WTC11 (cell line): ENCODE data around the gene SRCIN1. TPM values are rescaled to one million over a fixed set of nuclear protein-coding genes. Genes with fewer than 3 reads are reported as not detected.

ENCODE experiments used
- ATAC-seq: fragments of 200-7000 bp; cut with Tn5 transposase; 2 replicates; pipeline ENCODE4 v1.10.0; 2021; ENCODE audit warnings: mild to moderate bottlenecking, moderate library complexity
- CTCF ChIA-PET: fragments of 300-600 bp; sonication (Branson Sonifier 250); formaldehyde crosslinking; loops from one replicate; lab custom pipeline; 2021; ENCODE audit warnings: antibody characterized with exemption; lab: Charles Lee
- POLR2A ChIA-PET: fragments of 350-600 bp; sonication (Branson Sonifier 250); formaldehyde crosslinking; loops from one replicate; lab custom pipeline; 2021; ENCODE audit warnings: antibody characterized with exemption; lab: Charles Lee
- DNase-seq: peaks from one replicate; pipeline ENCODE4 v3.0.0; 2021; ENCODE audit warnings: low spot score
- H3K27ac Mint-ChIP-seq: 2 replicates; pipeline ENCODE4 v1.8.0; 2021; ENCODE audit warnings: mixed read lengths
- H3K27me3 Mint-ChIP-seq: 2 replicates; pipeline ENCODE4 v1.8.0; 2021; ENCODE audit warnings: low read depth, mild to moderate bottlenecking, moderate library complexity, mixed read lengths
- H3K36me3 Mint-ChIP-seq: 2 replicates; pipeline ENCODE4 v1.8.0; 2021; ENCODE audit warnings: mixed read lengths
- H3K4me1 Mint-ChIP-seq: 2 replicates; pipeline ENCODE4 v1.8.0; 2022; ENCODE audit warnings: mixed read lengths
- H3K4me3 Mint-ChIP-seq: 2 replicates; pipeline ENCODE4 v1.8.0; 2021; ENCODE audit warnings: mild to moderate bottlenecking, moderate library complexity, mixed read lengths
- H3K9me3 Mint-ChIP-seq: 2 replicates; pipeline ENCODE4 v1.8.0; 2021; ENCODE audit warnings: mixed read lengths
- CBFB ChIP-seq: sonication (generic); formaldehyde crosslinking; IDR thresholded peaks from 2 replicates; pipeline ENCODE4 v1.8.1; 2022; ENCODE audit warnings: mild to moderate bottlenecking, low read depth, missing genetic modification reagents
- CDX4 ChIP-seq: fragments of 250-450 bp; sonication (Bioruptor Pico); IDR thresholded peaks from 2 replicates; pipeline ENCODE4 v1.9.0; 2021; ENCODE audit warnings: moderate library complexity, mild to moderate bottlenecking, inconsistent platforms, borderline replicate concordance
- ELF4 ChIP-seq: sonication (generic); formaldehyde crosslinking; IDR thresholded peaks from 2 replicates; pipeline ENCODE4 v1.8.1; 2022; ENCODE audit warnings: low read depth, mild to moderate bottlenecking, moderate library complexity, missing genetic modification reagents
- ESRRA ChIP-seq: sonication (generic); formaldehyde crosslinking; IDR thresholded peaks from 2 replicates; pipeline ENCODE4 v1.8.1; 2022; ENCODE audit warnings: mild to moderate bottlenecking, missing genetic modification reagents, borderline replicate concordance
- ETV6 ChIP-seq: sonication (generic); formaldehyde crosslinking; IDR thresholded peaks from 2 replicates; pipeline ENCODE4 v1.8.1; 2022; ENCODE audit warnings: mild to moderate bottlenecking, missing genetic modification reagents
- FOXP1 ChIP-seq: sonication (generic); formaldehyde crosslinking; IDR thresholded peaks from 2 replicates; pipeline ENCODE4 v1.8.0; 2022; ENCODE audit warnings: missing genetic modification reagents, mild to moderate bottlenecking, moderate library complexity, borderline replicate concordance
- GRHL2 ChIP-seq: fragments of 250-450 bp; sonication (Bioruptor Pico); IDR thresholded peaks from 2 replicates; pipeline ENCODE4 v1.8.0; 2022; ENCODE audit warnings: mild to moderate bottlenecking, moderate library complexity; ENCODE audit not compliant: insufficient replicate concordance, severe bottlenecking
- HMGA2 ChIP-seq: fragments of 250-450 bp; sonication (Bioruptor Pico); IDR thresholded peaks from 2 replicates; pipeline ENCODE4 v1.4.0; 2021; ENCODE audit warnings: mild to moderate bottlenecking, moderate library complexity
- JUN ChIP-seq: sonication (generic); formaldehyde crosslinking; IDR thresholded peaks from 2 replicates; pipeline ENCODE4 v1.8.0; 2023; ENCODE audit warnings: mild to moderate bottlenecking, missing genetic modification reagents
- TP53 ChIP-seq: sonication (generic); formaldehyde crosslinking; IDR thresholded peaks from 2 replicates; pipeline ENCODE4 v1.8.1; 2023; ENCODE audit warnings: mild to moderate bottlenecking, missing genetic modification reagents
- ZBTB21 ChIP-seq: sonication (generic); formaldehyde crosslinking; IDR thresholded peaks from 2 replicates; pipeline ENCODE4 v1.8.1; 2023; ENCODE audit warnings: mild to moderate bottlenecking, missing genetic modification reagents, borderline replicate concordance
- ZNF138 ChIP-seq: sonication (generic); formaldehyde crosslinking; conservative IDR thresholded peaks from 2 replicates; pipeline ENCODE4 v1.8.1; 2022; ENCODE audit warnings: mild to moderate bottlenecking, moderate library complexity, missing genetic modification reagents
- ZNF232 ChIP-seq: sonication (generic); formaldehyde crosslinking; IDR thresholded peaks from 2 replicates; pipeline ENCODE4 v1.8.0; 2022; ENCODE audit warnings: mild to moderate bottlenecking, missing genetic modification reagents
- ZNF281 ChIP-seq: sonication (generic); formaldehyde crosslinking; IDR thresholded peaks from 2 replicates; pipeline ENCODE4 v1.8.0; 2023; ENCODE audit warnings: mild to moderate bottlenecking, missing genetic modification reagents
- total RNA-seq: library from RNA; stranded (reverse); gene quantifications from 3 replicates; pipeline ENCODE4 v1.2.3, GENCODE V29; 2021
- TF ChIP-seq, protein P1 (sequence below): sonication (generic); formaldehyde crosslinking; conservative IDR thresholded peaks from 2 replicates; pipeline ENCODE4 v1.8.1; 2023; ENCODE audit warnings: mild to moderate bottlenecking, low read depth, missing genetic modification reagents, moderate library complexity
- TF ChIP-seq, protein P2 (sequence below): sonication (generic); formaldehyde crosslinking; IDR thresholded peaks from 2 replicates; pipeline ENCODE4 v1.8.0; 2022; ENCODE audit warnings: missing genetic modification reagents
- TF ChIP-seq, protein P3 (sequence below): fragments of 200-600 bp; IDR thresholded peaks from 2 replicates; pipeline ENCODE4 v1.8.0; 2022; ENCODE audit warnings: antibody characterized with exemption
- TF ChIP-seq, protein P4 (sequence below): sonication (generic); formaldehyde crosslinking; IDR thresholded peaks from 2 replicates; pipeline ENCODE4 v1.8.1; 2022; ENCODE audit warnings: mild to moderate bottlenecking, moderate library complexity, missing genetic modification reagents
- TF ChIP-seq, protein P5 (sequence below): fragments of 250-450 bp; sonication (Bioruptor Pico); IDR thresholded peaks from 2 replicates; pipeline ENCODE4 v1.9.0; 2021; ENCODE audit warnings: mild to moderate bottlenecking

The SRCIN1 gene
- total RNA-seq, 1 experiment from 2014 or later = 17.3 TPM

DNA sequence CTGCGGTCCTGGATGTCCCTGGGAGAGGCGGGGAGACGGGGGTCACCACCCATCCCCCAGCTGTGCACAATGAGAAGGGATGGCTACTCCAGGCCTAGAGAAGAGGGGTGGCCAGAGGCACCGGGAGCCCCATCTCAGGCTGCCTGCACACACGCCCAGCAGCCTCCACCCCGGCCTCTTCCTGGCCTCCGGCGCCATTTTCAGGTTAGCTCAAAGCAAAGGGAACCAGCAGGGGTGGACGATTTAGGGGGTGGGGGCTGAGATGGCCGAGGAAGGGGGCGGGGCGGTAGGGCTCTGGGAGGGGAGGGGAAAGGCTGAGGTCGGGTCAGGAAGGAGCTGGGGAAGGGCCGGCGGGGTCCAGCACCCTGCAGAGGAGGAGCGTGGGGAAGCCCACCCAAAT is 42.8 kb downstream of the SRCIN1 start:
- no peak for TF ChIP-seq ZNF232 (CRISPR knock-in tag)
- TF ChIP-seq, protein P1, sequence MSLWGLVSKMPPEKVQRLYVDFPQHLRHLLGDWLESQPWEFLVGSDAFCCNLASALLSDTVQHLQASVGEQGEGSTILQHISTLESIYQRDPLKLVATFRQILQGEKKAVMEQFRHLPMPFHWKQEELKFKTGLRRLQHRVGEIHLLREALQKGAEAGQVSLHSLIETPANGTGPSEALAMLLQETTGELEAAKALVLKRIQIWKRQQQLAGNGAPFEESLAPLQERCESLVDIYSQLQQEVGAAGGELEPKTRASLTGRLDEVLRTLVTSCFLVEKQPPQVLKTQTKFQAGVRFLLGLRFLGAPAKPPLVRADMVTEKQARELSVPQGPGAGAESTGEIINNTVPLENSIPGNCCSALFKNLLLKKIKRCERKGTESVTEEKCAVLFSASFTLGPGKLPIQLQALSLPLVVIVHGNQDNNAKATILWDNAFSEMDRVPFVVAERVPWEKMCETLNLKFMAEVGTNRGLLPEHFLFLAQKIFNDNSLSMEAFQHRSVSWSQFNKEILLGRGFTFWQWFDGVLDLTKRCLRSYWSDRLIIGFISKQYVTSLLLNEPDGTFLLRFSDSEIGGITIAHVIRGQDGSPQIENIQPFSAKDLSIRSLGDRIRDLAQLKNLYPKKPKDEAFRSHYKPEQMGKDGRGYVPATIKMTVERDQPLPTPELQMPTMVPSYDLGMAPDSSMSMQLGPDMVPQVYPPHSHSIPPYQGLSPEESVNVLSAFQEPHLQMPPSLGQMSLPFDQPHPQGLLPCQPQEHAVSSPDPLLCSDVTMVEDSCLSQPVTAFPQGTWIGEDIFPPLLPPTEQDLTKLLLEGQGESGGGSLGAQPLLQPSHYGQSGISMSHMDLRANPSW (CRISPR knock-in tag) = no peak
- TF ChIP-seq ZNF281 (CRISPR knock-in tag) = no peak
- no peak for TF ChIP-seq ETV6 (CRISPR knock-in tag)
- no peak for TF ChIP-seq ZNF138 (CRISPR knock-in tag)
- TF ChIP-seq GRHL2 (CRISPR knock-in tag) = no peak
- TF ChIP-seq CBFB (CRISPR knock-in tag) = no peak
- TF ChIP-seq HMGA2 (CRISPR knock-in tag) = no peak
- TF ChIP-seq FOXP1 = no peak
- TF ChIP-seq JUN (CRISPR knock-in tag) = no peak
- no peak for TF ChIP-seq TP53 (CRISPR knock-in tag)
- TF ChIP-seq, protein P2, sequence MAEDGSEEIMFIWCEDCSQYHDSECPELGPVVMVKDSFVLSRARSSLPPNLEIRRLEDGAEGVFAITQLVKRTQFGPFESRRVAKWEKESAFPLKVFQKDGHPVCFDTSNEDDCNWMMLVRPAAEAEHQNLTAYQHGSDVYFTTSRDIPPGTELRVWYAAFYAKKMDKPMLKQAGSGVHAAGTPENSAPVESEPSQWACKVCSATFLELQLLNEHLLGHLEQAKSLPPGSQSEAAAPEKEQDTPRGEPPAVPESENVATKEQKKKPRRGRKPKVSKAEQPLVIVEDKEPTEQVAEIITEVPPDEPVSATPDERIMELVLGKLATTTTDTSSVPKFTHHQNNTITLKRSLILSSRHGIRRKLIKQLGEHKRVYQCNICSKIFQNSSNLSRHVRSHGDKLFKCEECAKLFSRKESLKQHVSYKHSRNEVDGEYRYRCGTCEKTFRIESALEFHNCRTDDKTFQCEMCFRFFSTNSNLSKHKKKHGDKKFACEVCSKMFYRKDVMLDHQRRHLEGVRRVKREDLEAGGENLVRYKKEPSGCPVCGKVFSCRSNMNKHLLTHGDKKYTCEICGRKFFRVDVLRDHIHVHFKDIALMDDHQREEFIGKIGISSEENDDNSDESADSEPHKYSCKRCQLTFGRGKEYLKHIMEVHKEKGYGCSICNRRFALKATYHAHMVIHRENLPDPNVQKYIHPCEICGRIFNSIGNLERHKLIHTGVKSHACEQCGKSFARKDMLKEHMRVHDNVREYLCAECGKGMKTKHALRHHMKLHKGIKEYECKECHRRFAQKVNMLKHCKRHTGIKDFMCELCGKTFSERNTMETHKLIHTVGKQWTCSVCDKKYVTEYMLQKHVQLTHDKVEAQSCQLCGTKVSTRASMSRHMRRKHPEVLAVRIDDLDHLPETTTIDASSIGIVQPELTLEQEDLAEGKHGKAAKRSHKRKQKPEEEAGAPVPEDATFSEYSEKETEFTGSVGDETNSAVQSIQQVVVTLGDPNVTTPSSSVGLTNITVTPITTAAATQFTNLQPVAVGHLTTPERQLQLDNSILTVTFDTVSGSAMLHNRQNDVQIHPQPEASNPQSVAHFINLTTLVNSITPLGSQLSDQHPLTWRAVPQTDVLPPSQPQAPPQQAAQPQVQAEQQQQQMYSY (CRISPR knock-in tag) = no peak
- no peak for TF ChIP-seq ELF4 (CRISPR knock-in tag)
- TF ChIP-seq, protein P3, sequence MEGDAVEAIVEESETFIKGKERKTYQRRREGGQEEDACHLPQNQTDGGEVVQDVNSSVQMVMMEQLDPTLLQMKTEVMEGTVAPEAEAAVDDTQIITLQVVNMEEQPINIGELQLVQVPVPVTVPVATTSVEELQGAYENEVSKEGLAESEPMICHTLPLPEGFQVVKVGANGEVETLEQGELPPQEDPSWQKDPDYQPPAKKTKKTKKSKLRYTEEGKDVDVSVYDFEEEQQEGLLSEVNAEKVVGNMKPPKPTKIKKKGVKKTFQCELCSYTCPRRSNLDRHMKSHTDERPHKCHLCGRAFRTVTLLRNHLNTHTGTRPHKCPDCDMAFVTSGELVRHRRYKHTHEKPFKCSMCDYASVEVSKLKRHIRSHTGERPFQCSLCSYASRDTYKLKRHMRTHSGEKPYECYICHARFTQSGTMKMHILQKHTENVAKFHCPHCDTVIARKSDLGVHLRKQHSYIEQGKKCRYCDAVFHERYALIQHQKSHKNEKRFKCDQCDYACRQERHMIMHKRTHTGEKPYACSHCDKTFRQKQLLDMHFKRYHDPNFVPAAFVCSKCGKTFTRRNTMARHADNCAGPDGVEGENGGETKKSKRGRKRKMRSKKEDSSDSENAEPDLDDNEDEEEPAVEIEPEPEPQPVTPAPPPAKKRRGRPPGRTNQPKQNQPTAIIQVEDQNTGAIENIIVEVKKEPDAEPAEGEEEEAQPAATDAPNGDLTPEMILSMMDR = no peak
- no peak for TF ChIP-seq ZBTB21 (CRISPR knock-in tag)
- TF ChIP-seq CDX4 (CRISPR knock-in tag) = no peak
- TF ChIP-seq, protein P4, sequence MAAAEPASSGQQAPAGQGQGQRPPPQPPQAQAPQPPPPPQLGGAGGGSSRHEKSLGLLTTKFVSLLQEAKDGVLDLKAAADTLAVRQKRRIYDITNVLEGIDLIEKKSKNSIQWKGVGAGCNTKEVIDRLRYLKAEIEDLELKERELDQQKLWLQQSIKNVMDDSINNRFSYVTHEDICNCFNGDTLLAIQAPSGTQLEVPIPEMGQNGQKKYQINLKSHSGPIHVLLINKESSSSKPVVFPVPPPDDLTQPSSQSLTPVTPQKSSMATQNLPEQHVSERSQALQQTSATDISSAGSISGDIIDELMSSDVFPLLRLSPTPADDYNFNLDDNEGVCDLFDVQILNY (CRISPR knock-in tag) = no peak
- TF ChIP-seq, protein P5, sequence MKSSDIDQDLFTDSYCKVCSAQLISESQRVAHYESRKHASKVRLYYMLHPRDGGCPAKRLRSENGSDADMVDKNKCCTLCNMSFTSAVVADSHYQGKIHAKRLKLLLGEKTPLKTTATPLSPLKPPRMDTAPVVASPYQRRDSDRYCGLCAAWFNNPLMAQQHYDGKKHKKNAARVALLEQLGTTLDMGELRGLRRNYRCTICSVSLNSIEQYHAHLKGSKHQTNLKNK (CRISPR knock-in tag) = no peak
- TF ChIP-seq ESRRA (CRISPR knock-in tag) = no peak
- Mint-ChIP-seq H3K36me3 (no peaks in the 10 kb centered on the region), H3K4me3 (peak overlapping the region; percentile 71), H3K4me1 (peaks cover 53% of the 10 kb centered on the region), H3K9me3 (no peaks in the 10 kb centered on the region), H3K27ac (no peak overlapping the region), H3K27me3 (peaks cover 91% of the 10 kb centered on the region)
- peak; percentile 64 for DNase-seq
- ATAC-seq = no peak
- ChIA-PET CTCF (interaction anchor here (0.6 to 10.3 kb wide), 30 partner anchors 9 to 238 kb away, joined by 3 to 501 read pairs (median 6); partner anchors contain the start of genes MLLT6 and SRCIN1), POLR2A (interaction anchor here (0.8 to 1.4 kb wide), 5 partner anchors 9 to 156 kb away, joined by 3 to 5 read pairs (median 4); no protein-coding TSS in a partner anchor)
